ENCODE measurements around the gene RHOV.
A peak's percentile ranks its signal among the peaks of the same experiment; 100 is the strongest.

Gene RHOV

DNA sequence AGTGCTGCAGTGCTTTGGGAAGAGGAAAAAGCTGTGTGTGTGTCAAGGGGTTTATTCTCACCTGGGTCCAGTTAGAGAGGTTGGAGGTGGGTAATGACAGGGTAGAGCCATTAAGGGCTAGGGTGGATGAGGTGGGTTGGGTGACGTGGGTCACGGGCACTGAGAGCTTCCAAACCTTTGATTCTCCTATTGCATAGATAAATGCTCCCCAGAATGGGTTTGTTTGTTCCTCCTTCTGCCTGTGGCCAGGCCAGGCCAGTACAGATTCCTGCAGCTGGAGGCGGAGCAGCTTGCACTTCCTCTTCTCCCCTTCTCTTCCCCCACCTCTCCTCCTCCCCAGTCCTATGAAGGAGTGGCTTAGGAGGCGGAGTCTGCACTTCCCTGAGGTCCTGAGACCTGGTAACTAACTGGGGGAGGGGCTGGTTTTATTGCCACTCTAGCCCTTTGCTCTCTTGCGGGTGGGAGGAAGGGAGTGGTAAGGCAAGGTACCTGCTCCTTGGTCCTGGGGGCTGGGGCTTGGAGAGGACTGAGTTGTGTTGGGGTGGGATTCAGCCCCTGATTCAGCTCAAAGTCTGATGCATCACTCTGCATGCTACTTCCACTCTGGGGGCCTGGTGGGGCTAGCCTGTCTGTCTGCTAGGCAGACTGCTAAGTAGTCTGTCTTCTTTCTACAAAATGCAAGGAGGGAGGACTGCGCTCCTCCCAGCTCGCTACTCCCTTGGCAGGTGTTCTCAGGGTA, 26.6 kb downstream of the RHOV start:
- peaks cover 20 to 37% (median 31%) of the 10 kb centered on the region in 11 experiments for H3K36me3 ChIP-seq
- no peak for TF ChIP-seq Cebpa-rat (IDR thresholded peaks at IDR 0.05)
- no peaks in the 10 kb centered on the region for H3K9me3 ChIP-seq (replicated peaks in 1 of 11)
- H4K20me1 ChIP-seq, result peaks cover 0 to 32% (median 12%) of the 10 kb centered on the region in 11 experiments; a peak in 13 of 22 replicates
- H3K27me3 ChIP-seq, result peaks cover 0 to 6% (median 0%) of the 10 kb centered on the region in 11 experiments; a peak in 5 of 22 replicates
- peak overlapping the region; percentile 77 to 100 (median 95) for H3K4me2 ChIP-seq
- peak overlapping the region in 10 of 11 experiments; percentile 55 to 82 (median 75); a peak in 20 of 22 replicates for H3K27ac ChIP-seq
- peaks cover 35 to 49% (median 44%) of the 10 kb centered on the region in 10 experiments for H3K4me1 ChIP-seq
- peak overlapping the region; percentile 48 to 89 (median 84); a peak in 21 of 22 replicates for H3K9ac ChIP-seq
- H3K4me3 ChIP-seq, result peak overlapping the region; percentile 8 to 96 (median 90); a peak in 17 of 20 replicates

DNA sequence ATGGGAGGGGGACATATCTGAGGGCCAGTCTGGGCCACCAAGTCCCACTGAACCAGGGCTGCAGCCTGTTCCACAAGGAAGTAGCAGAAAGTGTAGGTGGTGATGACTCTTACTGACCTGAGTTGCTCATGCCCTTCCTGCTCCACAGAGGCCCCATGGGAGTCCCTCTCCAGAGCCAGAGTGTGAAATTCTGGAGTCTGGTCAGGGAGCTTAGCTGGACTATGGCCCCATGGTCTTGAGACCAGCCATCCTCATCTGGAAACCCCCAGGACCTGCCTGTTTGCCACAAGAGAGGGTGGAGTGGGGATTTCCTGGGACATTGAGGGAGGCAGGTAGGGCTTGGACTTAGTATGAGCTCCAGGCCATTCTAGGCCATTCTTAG, 27.2 kb downstream of the RHOV start:
- Histone ChIP-seq H3K27me3 (peaks cover 0 to 6% (median 0%) of the 10 kb centered on the region in 11 experiments; a peak in 5 of 22 replicates), H3K9me3 (replicated peaks in 1 of 11) (no peaks in the 10 kb centered on the region), H3K27ac (peak overlapping the region; percentile 4 to 82 (median 75); a peak in 20 of 22 replicates), H3K9ac (peak overlapping the region; percentile 48 to 89 (median 84); a peak in 21 of 22 replicates), H3K4me2 (peak overlapping the region; percentile 77 to 100 (median 95)), H3K4me1 (peaks cover 35 to 49% (median 44%) of the 10 kb centered on the region in 10 experiments), H3K4me3 (peak overlapping the region; percentile 8 to 96 (median 90); a peak in 17 of 20 replicates), H4K20me1 (peaks cover 0 to 32% (median 12%) of the 10 kb centered on the region in 11 experiments; a peak in 13 of 22 replicates), H3K36me3 (peaks cover 14 to 31% (median 26%) of the 10 kb centered on the region in 11 experiments)
- TF ChIP-seq Cebpa-rat (IDR thresholded peaks at IDR 0.05), result no peak

DNA sequence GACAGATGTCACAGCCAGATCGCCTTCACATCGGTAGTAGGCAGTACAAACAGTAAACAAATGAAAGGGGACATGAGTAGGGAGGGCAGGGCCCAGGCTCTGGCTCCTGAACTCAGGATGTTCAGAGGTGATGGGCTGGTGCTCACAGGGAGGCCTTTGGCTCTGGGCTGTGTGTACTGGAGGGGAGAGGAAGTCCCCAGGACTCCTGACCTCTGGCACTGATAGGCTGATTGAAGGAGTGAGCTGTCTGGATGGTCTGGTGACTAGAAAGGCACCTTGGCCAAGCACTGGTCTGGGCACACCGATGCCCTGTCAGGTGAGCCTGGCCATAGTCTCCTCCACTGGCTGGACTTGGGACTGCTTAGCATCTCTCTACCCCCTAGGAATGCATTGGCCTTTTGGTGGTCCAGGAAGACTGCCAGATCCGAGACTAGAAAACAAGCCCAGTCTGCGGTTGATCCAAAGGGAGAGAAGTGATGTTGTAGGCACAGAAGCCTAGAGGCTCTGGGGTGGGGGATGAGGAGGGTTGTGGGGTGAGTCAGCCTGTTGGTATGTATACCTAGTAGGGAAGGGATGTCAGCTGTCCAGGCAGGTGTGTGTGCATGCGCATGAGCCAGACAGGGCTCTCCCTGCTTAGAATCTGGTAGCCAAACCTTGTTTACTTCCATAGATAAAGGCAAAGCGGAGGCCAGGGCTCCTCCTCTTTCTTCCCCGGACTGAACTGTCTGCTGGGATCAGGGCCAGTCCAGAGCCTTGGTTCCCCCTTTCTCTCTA, 28.3 kb downstream of the RHOV start:
- Histone ChIP-seq H3K9ac (peak overlapping the region; percentile 74 to 89 (median 84); a peak in 21 of 22 replicates), H4K20me1 (peaks cover 0 to 30% (median 11%) of the 10 kb centered on the region in 11 experiments; a peak in 13 of 22 replicates), H3K27me3 (peaks cover 0 to 6% (median 0%) of the 10 kb centered on the region in 11 experiments; a peak in 5 of 22 replicates), H3K4me2 (peak overlapping the region; percentile 77 to 100 (median 95)), H3K4me3 (peak overlapping the region; percentile 75 to 96 (median 90)), H3K27ac (peak overlapping the region; percentile 55 to 82 (median 75); a peak in 19 of 22 replicates), H3K36me3 (peaks cover 10 to 20% (median 16%) of the 10 kb centered on the region in 11 experiments), H3K9me3 (replicated peaks in 1 of 11) (no peaks in the 10 kb centered on the region), H3K4me1 (peaks cover 35 to 49% (median 44%) of the 10 kb centered on the region in 10 experiments)
- TF ChIP-seq Cebpa-rat (IDR thresholded peaks at IDR 0.05), result no peak

DNA sequence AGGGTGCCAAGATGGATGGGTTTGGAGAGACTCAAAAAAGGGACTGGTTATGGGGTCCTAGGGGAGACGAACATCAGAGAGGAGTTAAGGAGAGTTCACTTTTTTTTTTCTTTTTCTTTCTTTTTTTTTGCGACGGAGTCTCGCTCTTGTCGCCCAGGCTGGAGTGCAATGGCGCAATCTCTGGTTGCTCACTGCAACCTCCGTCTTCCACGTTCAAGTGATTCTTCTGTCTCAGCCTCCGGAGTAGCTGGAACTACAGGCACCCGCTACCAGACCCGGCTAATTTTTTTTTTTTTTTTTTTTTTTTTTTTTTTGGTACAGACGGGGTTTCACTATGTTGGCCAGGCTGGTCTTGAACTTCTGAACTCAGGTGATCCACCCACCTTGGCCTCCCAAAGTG, 29.0 kb downstream of the RHOV start:
- Histone ChIP-seq H3K9ac (peak overlapping the region; percentile 74 to 89 (median 84)), H3K27ac (peak overlapping the region; percentile 71 to 82 (median 76); a peak in 19 of 22 replicates), H3K4me2 (peak overlapping the region; percentile 77 to 100 (median 95)), H3K4me3 (peak overlapping the region; percentile 75 to 96 (median 90)), H3K36me3 (peaks cover 4 to 13% (median 10%) of the 10 kb centered on the region in 11 experiments; a peak in 20 of 22 replicates), H3K4me1 (peaks cover 35 to 49% (median 44%) of the 10 kb centered on the region in 10 experiments), H3K9me3 (replicated peaks in 1 of 11) (no peaks in the 10 kb centered on the region), H4K20me1 (peaks cover 0 to 28% (median 6%) of the 10 kb centered on the region in 11 experiments; a peak in 9 of 22 replicates), H3K27me3 (peaks cover 0 to 6% (median 0%) of the 10 kb centered on the region in 11 experiments; a peak in 5 of 22 replicates)
- TF ChIP-seq Cebpa-rat (IDR thresholded peaks at IDR 0.05), result no peak

DNA sequence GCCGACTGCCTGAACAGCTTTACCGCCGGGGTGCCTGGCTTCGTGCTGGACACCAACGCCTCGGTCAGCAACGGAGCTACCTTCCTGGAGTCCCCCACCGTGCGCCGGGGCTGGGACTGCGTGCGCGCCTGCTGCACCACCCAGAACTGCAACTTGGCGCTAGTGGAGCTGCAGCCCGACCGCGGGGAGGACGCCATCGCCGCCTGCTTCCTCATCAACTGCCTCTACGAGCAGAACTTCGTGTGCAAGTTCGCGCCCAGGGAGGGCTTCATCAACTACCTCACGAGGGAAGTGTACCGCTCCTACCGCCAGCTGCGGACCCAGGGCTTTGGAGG, 29.4 kb downstream of the RHOV start:
- Histone ChIP-seq H3K9ac (peak overlapping the region; percentile 74 to 89 (median 84)), H3K4me3 (peak overlapping the region; percentile 75 to 96 (median 90))

DNA sequence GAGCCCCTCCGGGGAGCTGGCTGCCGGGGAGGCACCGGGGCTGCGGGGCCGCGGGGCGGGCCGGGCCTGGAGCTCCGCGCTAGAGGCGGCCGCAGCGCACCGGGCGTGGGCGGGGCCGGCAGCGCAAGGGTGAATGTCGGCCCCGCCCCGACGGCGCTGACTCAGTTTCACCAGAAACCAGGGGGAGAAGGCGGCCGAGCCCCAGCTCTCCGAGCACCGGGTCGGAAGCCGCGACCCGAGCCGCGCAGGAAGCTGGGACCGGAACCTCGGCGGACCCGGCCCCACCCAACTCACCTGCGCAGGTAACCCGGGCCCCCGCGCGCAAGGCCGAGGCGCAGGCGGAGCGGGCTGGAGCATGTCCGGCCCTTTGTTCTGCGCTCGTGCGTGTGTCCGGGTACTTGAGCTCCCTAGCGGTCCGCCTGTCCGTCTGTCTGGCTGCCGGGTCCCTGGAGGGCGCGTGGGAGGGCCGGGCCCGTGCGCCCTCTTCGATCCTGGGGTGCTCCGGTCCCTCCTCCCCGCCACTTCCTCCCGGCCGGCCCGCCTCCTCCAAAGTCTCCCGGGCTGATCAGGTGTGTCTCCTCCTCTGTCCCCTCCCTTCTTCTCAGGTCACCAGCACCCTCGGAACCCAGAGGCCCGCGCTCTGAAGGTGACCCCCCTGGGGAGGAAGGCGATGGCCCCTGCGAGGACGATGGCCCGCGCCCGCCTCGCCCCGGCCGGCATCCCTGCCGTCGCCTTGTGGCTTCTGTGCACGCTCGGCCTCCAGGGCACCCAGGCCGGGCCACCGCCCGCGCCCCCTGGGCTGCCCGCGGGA, 29.9 kb downstream of the RHOV start, which contains the start of gene SPINT1:
Gene SPINT1 (plus strand): TSS at position 164 of the 811 bp plus-strand sequence. CDS start 507 bp downstream, at position 671.
- Histone ChIP-seq H3K4me1 (peaks cover 35 to 49% (median 44%) of the 10 kb centered on the region in 10 experiments), H3K4me2 (peak within 1 kb of the TSS; percentile 77 to 100 (median 95)), H3K9me3 (replicated peaks in 1 of 11) (no peaks in the 10 kb centered on the region), H3K27ac (peak within 1 kb of the TSS; percentile 66 to 82 (median 75)), H3K9ac (peak within 1 kb of the TSS; percentile 74 to 89 (median 84)), H4K20me1 (peaks cover 0 to 28% (median 6%) of the 10 kb centered on the region in 11 experiments; a peak in 9 of 22 replicates), H3K4me3 (peak within 1 kb of the TSS; percentile 75 to 96 (median 90)), H3K36me3 (peaks cover 0 to 5% (median under 1%) of the 10 kb centered on the region in 11 experiments; a peak in 8 of 22 replicates), H3K27me3 (peaks cover 0 to 6% (median 0%) of the 10 kb centered on the region in 11 experiments; a peak in 5 of 22 replicates)
- no peak for TF ChIP-seq Cebpa-rat (IDR thresholded peaks at IDR 0.05)

More for the DNA sequence above, 29.4 kb downstream of the RHOV start:
- H4K20me1 ChIP-seq, result peaks cover 0 to 28% (median 6%) of the 10 kb centered on the region in 11 experiments; a peak in 9 of 22 replicates
- H3K36me3 ChIP-seq, result peaks cover 2 to 10% (median 6%) of the 10 kb centered on the region in 11 experiments; a peak in 17 of 22 replicates
- peaks cover 35 to 49% (median 44%) of the 10 kb centered on the region in 10 experiments for H3K4me1 ChIP-seq
- H3K27me3 ChIP-seq, result peaks cover 0 to 6% (median 0%) of the 10 kb centered on the region in 11 experiments; a peak in 5 of 22 replicates
- peak overlapping the region; percentile 77 to 100 (median 95) for H3K4me2 ChIP-seq
- no peaks in the 10 kb centered on the region for H3K9me3 ChIP-seq (replicated peaks in 1 of 11)
- TF ChIP-seq Cebpa-rat (IDR thresholded peaks at IDR 0.05), result no peak
- peak overlapping the region; percentile 66 to 82 (median 75) for H3K27ac ChIP-seq

DNA sequence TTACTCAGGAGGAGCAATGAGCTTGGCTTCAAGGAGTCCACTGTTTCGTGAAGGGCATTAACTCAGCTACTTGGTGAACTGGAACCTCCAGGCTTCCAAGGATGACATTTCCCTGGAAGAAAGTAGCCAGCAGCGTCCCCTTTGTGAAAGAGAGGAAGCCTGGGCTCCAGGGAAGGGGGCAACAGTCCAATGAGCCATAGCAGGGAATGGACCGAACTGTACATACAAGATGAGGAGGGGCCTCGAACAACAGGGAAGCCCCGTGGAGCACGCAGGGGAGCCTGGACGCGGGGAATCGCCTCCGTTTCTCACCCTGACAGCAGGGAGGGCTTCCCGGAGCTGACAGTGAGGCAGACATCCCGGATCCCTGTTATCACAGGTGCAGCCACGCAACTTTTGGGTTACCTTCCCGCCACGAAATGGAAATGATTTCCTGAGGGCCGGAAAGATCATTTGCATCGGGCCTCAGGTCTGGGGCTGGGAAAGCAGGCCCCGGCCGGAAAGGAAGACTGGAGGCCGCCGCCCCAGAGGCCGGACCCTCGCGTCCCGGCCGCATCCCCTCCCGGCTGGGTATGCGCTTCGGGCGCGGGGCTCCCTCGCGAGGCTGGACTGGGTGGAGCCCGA, 30.7 kb downstream of the RHOV start:
- no peaks in the 10 kb centered on the region for H3K9me3 ChIP-seq (replicated peaks in 1 of 11)
- H3K9ac ChIP-seq, result peak overlapping the region; percentile 74 to 89 (median 84)
- H4K20me1 ChIP-seq, result peaks cover 0 to 26% (median 6%) of the 10 kb centered on the region in 11 experiments; a peak in 9 of 22 replicates
- peak overlapping the region; percentile 66 to 82 (median 75); a peak in 21 of 22 replicates for H3K27ac ChIP-seq
- peaks cover 0 to 4% (median 0%) of the 10 kb centered on the region in 11 experiments; a peak in 1 of 22 replicates for H3K36me3 ChIP-seq
- peak overlapping the region; percentile 75 to 96 (median 90) for H3K4me3 ChIP-seq
- no peak for TF ChIP-seq Cebpa-rat (IDR thresholded peaks at IDR 0.05)
- H3K27me3 ChIP-seq, result peaks cover 0 to 6% (median 0%) of the 10 kb centered on the region in 11 experiments; a peak in 5 of 22 replicates
- peak overlapping the region; percentile 77 to 100 (median 95) for H3K4me2 ChIP-seq
- H3K4me1 ChIP-seq, result peaks cover 34 to 48% (median 44%) of the 10 kb centered on the region in 10 experiments
